Mesenchymal stem cell (in vitro differentiated cells and primary cell): Measurements from ENCODE around the gene RBFA.
A peak's percentile ranks its signal among the peaks of the same experiment; 100 is the strongest.
"Not testable (repeated sequence)": the region's sequence is repeated elsewhere in the genome, so short reads cannot be mapped to it uniquely, and the experiment has no call there.

Source experiments
- DNase-seq: peaks from one replicate; pipeline ENCODE4 v3.0.0-alpha.2; 2013
- H2AFZ ChIP-seq: one replicate; pipeline ENCODE4 v1.6.1; 2013; ENCODE audit warnings: low read depth, mild to moderate bottlenecking, control low read depth, inconsistent platforms, low read length, moderate library complexity
- H2AK5ac ChIP-seq: 2 replicates; pipeline ENCODE4 v1.6.1; 2013; ENCODE audit warnings: low read length, moderate library complexity, mild to moderate bottlenecking, inconsistent platforms; ENCODE audit not compliant: severe bottlenecking
- H2BK120ac ChIP-seq: one replicate; pipeline ENCODE4 v1.6.1; 2013; ENCODE audit warnings: low read depth, mild to moderate bottlenecking, inconsistent platforms, low read length, moderate library complexity
- H2BK12ac ChIP-seq, 2 experiments: one replicate each; pipeline ENCODE4 v1.6.1; 2013; ENCODE audit warnings: inconsistent platforms in 2 of 2, low read length in 2 of 2, mild to moderate bottlenecking in 2 of 2, moderate library complexity in 2 of 2, control low read depth in 1 of 2
- H2BK15ac ChIP-seq: one replicate; pipeline ENCODE4 v1.6.1; 2013; ENCODE audit warnings: mild to moderate bottlenecking, low read depth, inconsistent platforms; ENCODE audit not compliant: poor library complexity, severe bottlenecking
- H2BK5ac ChIP-seq: 2 replicates; pipeline ENCODE4 v1.6.1; 2013; ENCODE audit warnings: low read depth, mild to moderate bottlenecking, low read length, control low read depth, inconsistent platforms; ENCODE audit not compliant: poor library complexity, severe bottlenecking
- H3K14ac ChIP-seq, 2 experiments: one replicate each; pipeline ENCODE4 v1.6.1; 2013; ENCODE audit warnings: inconsistent platforms in 2 of 2, low read length in 2 of 2, control low read depth in 1 of 2, mild to moderate bottlenecking in 1 of 2, moderate library complexity in 1 of 2
- H3K18ac ChIP-seq, 2 experiments: one replicate each; pipeline ENCODE4 v1.6.1; 2013; ENCODE audit warnings: inconsistent platforms in 2 of 2, low read length in 2 of 2, control low read depth in 1 of 2, low read depth in 1 of 2, mild to moderate bottlenecking in 1 of 2
- H3K23ac ChIP-seq, 2 experiments: one replicate each; pipeline ENCODE4 v1.6.1; 2013; ENCODE audit warnings: inconsistent platforms in 2 of 2, low read length in 2 of 2, mild to moderate bottlenecking in 2 of 2, moderate library complexity in 2 of 2, control low read depth in 1 of 2
- H3K27ac ChIP-seq: 2 replicates; pipeline ENCODE4 v1.5.1; 2013; ENCODE audit warnings: mild to moderate bottlenecking, moderate library complexity, low read length, control low read depth, inconsistent platforms; ENCODE audit not compliant: poor library complexity, severe bottlenecking
- H3K27me3 ChIP-seq, 2 experiments: 2 replicates each; pipeline versions ENCODE4 v1.6.1 to v1.7.0; 2013; ENCODE audit warnings: low read length in 2 of 2, mild to moderate bottlenecking in 2 of 2, moderate library complexity in 2 of 2, control low read depth in 1 of 2, inconsistent platforms in 1 of 2; ENCODE audit not compliant: control insufficient read depth in 1 of 2, insufficient read depth in 1 of 2
- H3K36me3 ChIP-seq, 2 experiments: 2 replicates each; pipeline versions ENCODE4 v1.6.1 to v1.7.0; 2013; ENCODE audit warnings: low read length in 2 of 2, control low read depth in 1 of 2, inconsistent platforms in 1 of 2, low read depth in 1 of 2, mild to moderate bottlenecking in 1 of 2; ENCODE audit not compliant: insufficient read depth in 2 of 2, control insufficient read depth in 1 of 2
- H3K4ac ChIP-seq, 2 experiments: one replicate each; pipeline ENCODE4 v1.6.1; 2013; ENCODE audit warnings: inconsistent platforms in 2 of 2, low read length in 2 of 2, mild to moderate bottlenecking in 2 of 2, moderate library complexity in 2 of 2, control low read depth in 1 of 2, low read depth in 1 of 2
- H3K4me1 ChIP-seq: 2 replicates; pipeline ENCODE4 v1.6.1; 2013; ENCODE audit warnings: low read depth, low read length, control low read depth; ENCODE audit not compliant: control insufficient read depth, insufficient read depth
- H3K4me2 ChIP-seq: 2 replicates; pipeline ENCODE4 v1.6.1; 2013; ENCODE audit warnings: low read length, mild to moderate bottlenecking, inconsistent platforms; ENCODE audit not compliant: poor library complexity, severe bottlenecking
- H3K4me3 ChIP-seq, 2 experiments: 2 replicates each; pipeline versions ENCODE4 v1.5.1 to v1.7.0; 2013; ENCODE audit warnings: low read length in 2 of 2, mild to moderate bottlenecking in 2 of 2, control low read depth in 1 of 2, low read depth in 1 of 2; ENCODE audit not compliant: insufficient read depth in 1 of 2
- H3K79me1 ChIP-seq: replicated peaks from 2 replicates; pipeline ENCODE4 v1.6.1; 2013; ENCODE audit warnings: mild to moderate bottlenecking, control low read depth, low read length, inconsistent platforms; ENCODE audit not compliant: poor library complexity, severe bottlenecking
- H3K9ac ChIP-seq: 2 replicates; pipeline ENCODE4 v1.7.0; 2013; ENCODE audit warnings: mild to moderate bottlenecking, low read length, moderate library complexity
- H3K9me3 ChIP-seq: 2 replicates; pipeline ENCODE4 v1.7.0; 2013; ENCODE audit warnings: mild to moderate bottlenecking, low read length; ENCODE audit not compliant: control insufficient read depth
- H4K8ac ChIP-seq: one replicate; pipeline ENCODE4 v1.6.1; 2013; ENCODE audit warnings: inconsistent platforms, mild to moderate bottlenecking, low read length, moderate library complexity
- H4K91ac ChIP-seq: one replicate; pipeline ENCODE4 v1.6.1; 2013; ENCODE audit warnings: mild to moderate bottlenecking, low read length, inconsistent platforms
- WGBS: methylation state at CpG from one replicate; pipeline ENCODE4 v1.1.7; 2013; ENCODE audit warnings: mixed read lengths; 5-methylcytosine and 5-hydroxymethylcytosine counted together

Gene RBFA

DNA sequence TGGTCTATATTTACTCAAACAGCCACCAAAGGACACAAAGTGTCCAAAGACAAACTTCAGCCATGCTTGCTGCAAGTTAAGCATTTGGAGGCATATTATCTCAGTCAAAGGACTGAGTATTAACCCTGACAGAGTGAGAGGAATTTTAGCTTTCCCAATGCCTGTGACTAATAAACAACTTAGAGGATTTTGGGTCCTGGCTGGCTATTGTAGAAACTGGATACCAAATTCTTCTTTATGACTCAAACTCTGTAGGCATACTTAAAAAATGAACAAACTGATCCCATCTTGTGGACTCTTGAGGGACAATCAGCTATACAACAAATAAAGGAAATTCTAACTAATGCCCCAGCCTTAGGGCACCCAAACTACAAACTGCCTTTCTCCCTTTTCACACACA is 6.5 kb upstream of the RBFA start:
- H2BK15ac ChIP-seq, H3K4me1 ChIP-seq, DNase-seq, H3K4me2 ChIP-seq, H3K14ac ChIP-seq, H3K79me1 ChIP-seq, H2BK120ac ChIP-seq, H3K23ac ChIP-seq, H2BK5ac ChIP-seq, H4K91ac ChIP-seq, H3K27ac ChIP-seq, H4K8ac ChIP-seq, H3K18ac ChIP-seq, H3K27me3 ChIP-seq, H3K4me3 ChIP-seq, H3K9ac ChIP-seq, H2BK12ac ChIP-seq, H3K4ac ChIP-seq, H2AFZ ChIP-seq, H3K36me3 ChIP-seq, H2AK5ac ChIP-seq: not testable (repeated sequence)
- H3K9me3 ChIP-seq: peaks cover 21% of the 10 kb centered on the region

DNA sequence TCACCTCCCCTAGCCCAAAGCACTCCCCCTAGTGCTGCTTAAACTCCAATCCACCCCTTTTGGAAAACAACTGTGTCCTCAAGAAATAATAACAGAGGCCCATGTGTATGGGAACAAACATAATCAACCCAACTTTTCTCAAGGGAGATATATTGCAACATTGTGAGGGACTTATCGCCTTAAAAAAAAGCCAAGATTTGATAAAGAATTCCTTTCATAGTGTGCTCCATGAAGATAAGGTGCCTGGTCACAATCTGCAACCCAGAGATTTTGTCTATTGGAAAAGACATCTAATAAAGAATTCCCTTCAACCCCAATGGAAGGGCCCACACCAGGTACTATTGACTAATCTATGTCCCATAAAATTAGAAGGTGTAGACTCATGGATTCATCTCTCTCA is 4.5 kb upstream of the RBFA start:
- Histone ChIP-seq H3K4me3 (no peak overlapping the region), H3K9ac (no peak overlapping the region), H3K27me3 (no peaks in the 10 kb centered on the region), H3K79me1 (peaks cover 5% of the 10 kb centered on the region), H3K4me2 (no peak overlapping the region), H3K27ac (no peak overlapping the region), H2BK5ac (no peak overlapping the region), H2BK15ac (no peak overlapping the region), H2BK120ac (no peak overlapping the region), H3K4me1 (peaks cover 5% of the 10 kb centered on the region), H3K4ac (no peak overlapping the region), H3K18ac (no peak overlapping the region), H3K9me3 (peaks cover 4% of the 10 kb centered on the region), H2AFZ (no peak overlapping the region), H3K23ac (no peak overlapping the region), H3K14ac (no peak overlapping the region), H4K91ac (no peak overlapping the region), H2BK12ac (no peak overlapping the region), H4K8ac (no peak overlapping the region), H3K36me3 (no peaks in the 10 kb centered on the region), H2AK5ac (no peak overlapping the region)
- no CpG with 5 or more reads among the region's 1 CpG for WGBS
- DNase-seq: no peak

DNA sequence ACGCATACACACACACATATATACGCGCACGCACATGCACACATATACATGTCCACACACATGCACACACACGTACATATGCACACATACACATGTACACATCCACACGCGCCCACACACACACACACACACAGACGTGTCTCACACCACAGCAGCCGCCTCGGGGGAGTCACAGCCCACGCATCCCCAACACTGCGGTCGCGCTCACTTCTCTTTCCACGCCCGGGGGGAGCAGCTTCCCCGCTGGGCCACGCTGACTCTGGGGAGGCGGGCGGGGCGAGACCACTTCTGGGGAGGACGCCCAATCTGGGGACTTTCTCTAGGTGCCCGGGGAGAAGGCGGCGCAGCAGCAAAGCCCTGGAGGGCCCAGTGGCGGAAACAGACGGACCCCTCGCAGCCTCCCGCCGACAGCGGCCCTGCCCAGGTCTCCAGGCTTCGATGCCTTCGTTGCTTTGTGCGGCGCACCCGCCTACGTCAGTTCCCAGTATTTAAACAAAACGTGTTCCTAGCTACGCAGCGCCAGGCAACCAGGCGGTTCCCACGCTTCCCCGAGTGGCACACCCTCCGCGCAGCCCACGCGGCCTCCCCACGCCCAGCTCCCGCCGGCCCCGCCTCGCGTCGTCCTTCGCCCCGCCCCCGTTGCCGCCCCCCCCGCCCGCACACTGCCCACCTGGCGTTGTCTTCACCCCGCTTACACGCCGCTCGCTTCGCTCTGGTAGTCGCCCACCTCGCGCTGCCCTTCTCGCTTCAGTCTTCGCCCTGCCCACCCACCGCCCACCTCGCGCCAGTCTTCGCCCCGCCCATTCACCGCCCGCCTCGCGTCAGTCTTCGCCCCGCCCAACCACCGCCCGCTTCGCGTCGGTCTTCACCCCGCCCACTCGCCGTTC is 810 bp upstream of the RBFA start:
- peak overlapping the region; percentile 39 for H2BK15ac ChIP-seq
- peak overlapping the region in 1 of 2 experiments; percentile 19 for H3K14ac ChIP-seq
- peak; percentile 96 for DNase-seq
- peaks cover 8% of the 10 kb centered on the region for H3K4me1 ChIP-seq
- WGBS: 8% methylated on average over 67 of the region's 90 CpGs
- H3K18ac ChIP-seq: peak overlapping the region; percentile 44 to 70
- no peaks in the 10 kb centered on the region for H3K27me3 ChIP-seq
- H3K23ac ChIP-seq: no peak overlapping the region
- H4K8ac ChIP-seq: peak overlapping the region; percentile 88
- peak overlapping the region; percentile 55 for H2BK120ac ChIP-seq
- no peak overlapping the region for H2AK5ac ChIP-seq
- peak overlapping the region; percentile 96 for H3K9ac ChIP-seq
- peak overlapping the region; percentile 49 to 59 for H2BK12ac ChIP-seq
- H2AFZ ChIP-seq: peak overlapping the region; percentile 59
- H3K36me3 ChIP-seq: peaks cover 11 to 14% of the 10 kb centered on the region in 2 experiments
- H2BK5ac ChIP-seq: no peak overlapping the region
- peak overlapping the region; percentile 57 for H4K91ac ChIP-seq
- peak overlapping the region; percentile 3 for H3K27ac ChIP-seq
- H3K79me1 ChIP-seq: peaks cover 28% of the 10 kb centered on the region
- no peaks in the 10 kb centered on the region for H3K9me3 ChIP-seq
- peak overlapping the region; percentile 32 to 35 for H3K4ac ChIP-seq
- H3K4me2 ChIP-seq: peak overlapping the region; percentile 69
- H3K4me3 ChIP-seq: peak overlapping the region; percentile 91 to 92

GRCh38 chr18:80034852-80035406 is 695 bp downstream of the RBFA start:
- H2AK5ac ChIP-seq: no peak overlapping the region
- H3K36me3 ChIP-seq: peaks cover 19 to 20% of the 10 kb centered on the region in 2 experiments
- H3K4me2 ChIP-seq: peak overlapping the region; percentile 70
- no peak overlapping the region for H2BK5ac ChIP-seq
- H3K27me3 ChIP-seq: no peaks in the 10 kb centered on the region
- H2BK120ac ChIP-seq: no peak overlapping the region
- H2AFZ ChIP-seq: peak overlapping the region; percentile 83
- H3K9ac ChIP-seq: peak overlapping the region; percentile 93
- H3K9me3 ChIP-seq: no peaks in the 10 kb centered on the region
- no peak overlapping the region for H2BK15ac ChIP-seq
- WGBS: 44% methylated on average over 8 of the region's 8 CpGs
- H3K4me1 ChIP-seq: peaks cover 8% of the 10 kb centered on the region
- H3K18ac ChIP-seq: no peak overlapping the region
- H2BK12ac ChIP-seq: no peak overlapping the region
- no peak overlapping the region for H4K8ac ChIP-seq
- H3K23ac ChIP-seq: peak overlapping the region in 1 of 2 experiments; percentile 46
- H3K14ac ChIP-seq: no peak overlapping the region
- H3K79me1 ChIP-seq: peaks cover 38% of the 10 kb centered on the region
- peak overlapping the region; percentile 92 to 95 for H3K4me3 ChIP-seq
- peak overlapping the region in 1 of 2 experiments; percentile 57 for H3K4ac ChIP-seq
- no peak overlapping the region for H4K91ac ChIP-seq
- peak; percentile 6 for DNase-seq
- peak overlapping the region; percentile 80 for H3K27ac ChIP-seq
